ENCODE data around the gene CHST2. TPM values are rescaled to one million over a fixed set of nuclear protein-coding genes. Genes with fewer than 3 reads are reported as not detected.

CHST2 gene
- polyA plus RNA-seq, 1 experiment = 0.38 TPM

GRCh38 chr3:143150071-143150470 is 30.5 kb downstream of the CHST2 start:
- H3K4me3 ChIP-seq (ENCODE audit: low read depth, low read length) = no peak overlapping the region

GRCh38 chr3:143151004-143151731 is 31.6 kb downstream of the CHST2 start:
- no peak for DNase-seq (ENCODE audit: low read depth)
- CTCF ChIA-PET = interaction anchor here (1.1 to 1.4 kb wide), 3 partner anchors 8 to 15 kb away, joined by 3 to 4 read pairs (median 3); no protein-coding TSS in a partner anchor
- Histone ChIP-seq H3K36me3 (ENCODE audit: control insufficient read depth, insufficient read depth, low read length) (no peaks in the 10 kb centered on the region), H3K27me3 (ENCODE audit: control insufficient read depth, insufficient read depth, low read length) (no peaks in the 10 kb centered on the region), H3K4me3 (ENCODE audit: low read depth, low read length) (no peak overlapping the region)
- POLR2A ChIA-PET = no interaction called here
- TF ChIP-seq, protein P1, sequence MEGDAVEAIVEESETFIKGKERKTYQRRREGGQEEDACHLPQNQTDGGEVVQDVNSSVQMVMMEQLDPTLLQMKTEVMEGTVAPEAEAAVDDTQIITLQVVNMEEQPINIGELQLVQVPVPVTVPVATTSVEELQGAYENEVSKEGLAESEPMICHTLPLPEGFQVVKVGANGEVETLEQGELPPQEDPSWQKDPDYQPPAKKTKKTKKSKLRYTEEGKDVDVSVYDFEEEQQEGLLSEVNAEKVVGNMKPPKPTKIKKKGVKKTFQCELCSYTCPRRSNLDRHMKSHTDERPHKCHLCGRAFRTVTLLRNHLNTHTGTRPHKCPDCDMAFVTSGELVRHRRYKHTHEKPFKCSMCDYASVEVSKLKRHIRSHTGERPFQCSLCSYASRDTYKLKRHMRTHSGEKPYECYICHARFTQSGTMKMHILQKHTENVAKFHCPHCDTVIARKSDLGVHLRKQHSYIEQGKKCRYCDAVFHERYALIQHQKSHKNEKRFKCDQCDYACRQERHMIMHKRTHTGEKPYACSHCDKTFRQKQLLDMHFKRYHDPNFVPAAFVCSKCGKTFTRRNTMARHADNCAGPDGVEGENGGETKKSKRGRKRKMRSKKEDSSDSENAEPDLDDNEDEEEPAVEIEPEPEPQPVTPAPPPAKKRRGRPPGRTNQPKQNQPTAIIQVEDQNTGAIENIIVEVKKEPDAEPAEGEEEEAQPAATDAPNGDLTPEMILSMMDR (IDR thresholded peaks at IDR 0.05; ENCODE audit: insufficient read depth, low read depth, low read length) = no peak

More at GRCh38 chr3:143150071-143150470, 30.5 kb downstream of the CHST2 start:
- Histone ChIP-seq H3K27me3 (ENCODE audit: control insufficient read depth, insufficient read depth, low read length) (no peaks in the 10 kb centered on the region), H3K36me3 (ENCODE audit: control insufficient read depth, insufficient read depth, low read length) (no peaks in the 10 kb centered on the region)
- DNase-seq (ENCODE audit: low read depth) = no peak
- TF ChIP-seq, protein P1 (IDR thresholded peaks at IDR 0.05; ENCODE audit: insufficient read depth, low read depth, low read length) = no peak
- CTCF ChIA-PET = interaction anchor here (1.4 kb wide), 1 partner anchor 16 kb away, joined by 3 read pairs; no protein-coding TSS in a partner anchor
- POLR2A ChIA-PET = no interaction called here

DNA sequence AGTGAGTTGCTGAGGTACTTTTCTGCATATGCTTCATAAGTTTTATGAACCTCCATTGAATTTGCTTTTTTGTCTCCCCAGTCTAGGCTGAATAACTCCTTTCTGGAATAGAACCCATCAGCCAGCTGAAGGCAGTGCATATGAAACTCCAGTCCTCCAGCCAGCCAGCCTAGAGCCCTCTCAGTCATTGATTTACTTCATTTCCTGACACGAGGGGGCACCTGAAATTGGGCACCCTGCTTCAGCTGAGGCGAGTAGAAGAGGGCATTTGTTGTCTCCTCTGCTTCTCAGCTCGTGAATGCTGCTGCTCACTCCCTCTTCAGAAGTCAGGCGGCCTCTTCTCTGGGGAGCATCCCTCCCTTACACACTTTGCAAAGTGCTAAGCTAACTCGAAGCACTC is 32.5 kb downstream of the CHST2 start:
- POLR2A ChIA-PET = no interaction called here
- H3K36me3 ChIP-seq (ENCODE audit: control insufficient read depth, insufficient read depth, low read length) = no peaks in the 10 kb centered on the region
- no peak for DNase-seq (ENCODE audit: low read depth)
- no peak overlapping the region for H3K4me3 ChIP-seq (ENCODE audit: low read depth, low read length)
- H3K27me3 ChIP-seq (ENCODE audit: control insufficient read depth, insufficient read depth, low read length) = no peaks in the 10 kb centered on the region
- CTCF ChIA-PET = interaction anchor here (1.1 kb wide), 1 partner anchor 8 kb away, joined by 3 read pairs; no protein-coding TSS in a partner anchor
- TF ChIP-seq, protein P1 (IDR thresholded peaks at IDR 0.05; ENCODE audit: insufficient read depth, low read depth, low read length) = no peak

GRCh38 chr3:143155756-143156155 is 36.2 kb downstream of the CHST2 start:
- DNase-seq (ENCODE audit: low read depth) = no peak
- H3K27me3 ChIP-seq (ENCODE audit: control insufficient read depth, insufficient read depth, low read length) = no peaks in the 10 kb centered on the region
- CTCF ChIA-PET = interaction anchor here (1.8 kb wide), 1 partner anchor 10 kb away, joined by 8 read pairs; no protein-coding TSS in a partner anchor
- POLR2A ChIA-PET = interaction anchor here (0.6 kb wide), 1 partner anchor 45 kb away, joined by 4 read pairs; no protein-coding TSS in a partner anchor
- H3K36me3 ChIP-seq (ENCODE audit: control insufficient read depth, insufficient read depth, low read length) = no peaks in the 10 kb centered on the region
- TF ChIP-seq, protein P1 (IDR thresholded peaks at IDR 0.05; ENCODE audit: insufficient read depth, low read depth, low read length) = no peak
- no peak overlapping the region for H3K4me3 ChIP-seq (ENCODE audit: low read depth, low read length)

Data from BJ (cell line).